GM12892 (cell line): ENCODE results near the gene PAFAH1B1.
"Not testable (repeated sequence)": the region's sequence is repeated elsewhere in the genome, so short reads cannot be mapped to it uniquely, and the experiment has no call there.

Experiments used
- DNase-seq: peaks from one replicate; pipeline ENCODE4 v3.0.0; 2011; ENCODE audit not compliant: insufficient read length
- FAIRE-seq: peaks from 2 replicates; lab custom pipeline; 2011; peaks lifted over from hg19 to GRCh38; lab: Jason Lieb, UNC
- POLR2A ChIP-seq: IDR thresholded peaks from 2 replicates; pipeline ENCODE4 v1.6.1; 2011; ENCODE audit warnings: low read depth, low read length, control low read depth
- POLR2AphosphoS5 ChIP-seq: IDR thresholded peaks from 2 replicates; pipeline ENCODE4 v1.6.1; 2011; ENCODE audit warnings: low read depth, low read length, control low read depth
- TAF1 ChIP-seq: IDR thresholded peaks from 2 replicates; pipeline ENCODE4 v1.6.1; 2011; ENCODE audit warnings: low read depth, mild to moderate bottlenecking, control low read depth, low read length, borderline replicate concordance

Gene PAFAH1B1

GRCh38 chr17:2631211-2631610, 37.8 kb downstream of the PAFAH1B1 start:
- DNase-seq (no peak), FAIRE-seq (no peak)
- TF ChIP-seq POLR2AphosphoS5: no peak

GRCh38 chr17:2634361-2634960, 41.0 kb downstream of the PAFAH1B1 start:
- DNase-seq (no peak), FAIRE-seq (no peak)

GRCh38 chr17:2635241-2635640, 41.8 kb downstream of the PAFAH1B1 start:
- DNase-seq (no peak), FAIRE-seq (no peak)
- TF ChIP-seq POLR2AphosphoS5 (no peak), TAF1 (no peak), POLR2A (no peak)

More at GRCh38 chr17:2634361-2634960, 41.0 kb downstream of the PAFAH1B1 start:
- TF ChIP-seq POLR2A (no peak), POLR2AphosphoS5 (no peak), TAF1 (no peak)

- TF ChIP-seq POLR2AphosphoS5 (no peak), POLR2A (no peak), TAF1 (no peak)
- FAIRE-seq: no peak
- DNase-seq: no peak
Observed at GRCh38 chr17:2635675-2636074, 42.2 kb downstream of the PAFAH1B1 start.

- TF ChIP-seq POLR2AphosphoS5 (no peak), TAF1 (no peak), POLR2A (no peak)
- FAIRE-seq (no peak), DNase-seq (no peak)
Observed at GRCh38 chr17:2636169-2636930, 42.9 kb downstream of the PAFAH1B1 start.

GRCh38 chr17:2637422-2637821, 44.0 kb downstream of the PAFAH1B1 start:
- TF ChIP-seq POLR2A: no peak
- no peak for TF ChIP-seq POLR2AphosphoS5
- no peak for TF ChIP-seq TAF1
- no peak for DNase-seq
- FAIRE-seq: no peak

- FAIRE-seq: no peak
- TF ChIP-seq POLR2A (no peak), TAF1 (no peak), POLR2AphosphoS5 (no peak)
- no peak for DNase-seq
Observed at GRCh38 chr17:2644971-2645370, 51.5 kb downstream of the PAFAH1B1 start.

- DNase-seq (no peak), FAIRE-seq (no peak)
- TF ChIP-seq POLR2AphosphoS5 (no peak), TAF1 (no peak), POLR2A (no peak)
Observed at GRCh38 chr17:2647957-2648356, 54.5 kb downstream of the PAFAH1B1 start.

- FAIRE-seq: no peak
- TF ChIP-seq POLR2A: no peak
- no peak for TF ChIP-seq TAF1
- TF ChIP-seq POLR2AphosphoS5: no peak
- no peak for DNase-seq
Observed at GRCh38 chr17:2649191-2649590, 55.7 kb downstream of the PAFAH1B1 start.

GRCh38 chr17:2652911-2653310, 59.5 kb downstream of the PAFAH1B1 start:
- not testable (repeated sequence) for DNase-seq, FAIRE-seq

- DNase-seq (no peak), FAIRE-seq (no peak)
- TF ChIP-seq POLR2AphosphoS5 (no peak), TAF1 (no peak), POLR2A (no peak)
Observed at GRCh38 chr17:2655546-2655945, 62.1 kb downstream of the PAFAH1B1 start.

GRCh38 chr17:2656283-2656682, 62.8 kb downstream of the PAFAH1B1 start:
- no peak for DNase-seq
- no peak for FAIRE-seq
- TF ChIP-seq POLR2AphosphoS5: no peak
- no peak for TF ChIP-seq TAF1
- no peak for TF ChIP-seq POLR2A

- DNase-seq, FAIRE-seq: not testable (repeated sequence)
Observed at GRCh38 chr17:2659337-2659736, 65.9 kb downstream of the PAFAH1B1 start.

- DNase-seq, FAIRE-seq: not testable (repeated sequence)
Observed at GRCh38 chr17:2660410-2660809, 67.0 kb downstream of the PAFAH1B1 start.
